Cardiac fibroblast (primary cell): Measurements from ENCODE around the gene CD226.
"Not testable (repeated sequence)": the region's sequence is repeated elsewhere in the genome, so short reads cannot be mapped to it uniquely, and the experiment has no call there.

Experiments used
- DNase-seq, 2 donors: peaks; one replicate each; pipeline versions ENCODE4 v3.0.0 to v3.0.0-alpha.2; 2010; ENCODE audit warnings: low read depth in 2 of 2
- H3K4me3 ChIP-seq, 2 donors: replicated peaks in 1 of 2; 1 replicate in 1 of 2; 2 replicates in 1 of 2; pipeline ENCODE4 v1.5.1; 2011; ENCODE audit warnings: low read depth in 2 of 2, low read length in 2 of 2, mild to moderate bottlenecking in 2 of 2, moderate library complexity in 1 of 2
- TF ChIP-seq, protein P1 (sequence below): IDR thresholded peaks from one replicate; pipeline ENCODE4 v1.5.1; 2011; ENCODE audit warnings: low read depth, mild to moderate bottlenecking, low read length, inconsistent platforms

Gene CD226

DNA sequence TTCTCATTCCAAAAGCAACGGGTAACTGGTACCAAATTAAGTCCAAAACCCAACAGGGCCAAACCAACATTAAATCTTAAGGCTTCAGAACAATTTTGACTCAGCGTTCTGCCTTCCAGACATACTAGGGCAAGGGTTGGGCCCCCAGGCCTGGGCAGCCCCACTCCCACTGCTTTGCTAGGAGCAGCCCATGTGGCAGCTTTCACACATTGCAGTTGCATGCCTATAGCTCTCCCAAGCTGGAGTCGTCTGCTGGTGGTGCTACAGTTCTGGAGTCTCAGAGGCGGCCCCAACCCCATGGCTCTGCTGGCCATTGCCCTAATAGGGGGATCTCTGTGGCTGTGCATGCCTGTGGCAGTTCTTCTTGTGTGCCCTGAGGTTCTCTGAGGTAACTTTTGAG lies 37.6 kb upstream of the CD226 start:
- no peak for DNase-seq
- H3K4me3 ChIP-seq, result no peak overlapping the region
- TF ChIP-seq, protein P1, sequence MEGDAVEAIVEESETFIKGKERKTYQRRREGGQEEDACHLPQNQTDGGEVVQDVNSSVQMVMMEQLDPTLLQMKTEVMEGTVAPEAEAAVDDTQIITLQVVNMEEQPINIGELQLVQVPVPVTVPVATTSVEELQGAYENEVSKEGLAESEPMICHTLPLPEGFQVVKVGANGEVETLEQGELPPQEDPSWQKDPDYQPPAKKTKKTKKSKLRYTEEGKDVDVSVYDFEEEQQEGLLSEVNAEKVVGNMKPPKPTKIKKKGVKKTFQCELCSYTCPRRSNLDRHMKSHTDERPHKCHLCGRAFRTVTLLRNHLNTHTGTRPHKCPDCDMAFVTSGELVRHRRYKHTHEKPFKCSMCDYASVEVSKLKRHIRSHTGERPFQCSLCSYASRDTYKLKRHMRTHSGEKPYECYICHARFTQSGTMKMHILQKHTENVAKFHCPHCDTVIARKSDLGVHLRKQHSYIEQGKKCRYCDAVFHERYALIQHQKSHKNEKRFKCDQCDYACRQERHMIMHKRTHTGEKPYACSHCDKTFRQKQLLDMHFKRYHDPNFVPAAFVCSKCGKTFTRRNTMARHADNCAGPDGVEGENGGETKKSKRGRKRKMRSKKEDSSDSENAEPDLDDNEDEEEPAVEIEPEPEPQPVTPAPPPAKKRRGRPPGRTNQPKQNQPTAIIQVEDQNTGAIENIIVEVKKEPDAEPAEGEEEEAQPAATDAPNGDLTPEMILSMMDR, result no peak

DNA sequence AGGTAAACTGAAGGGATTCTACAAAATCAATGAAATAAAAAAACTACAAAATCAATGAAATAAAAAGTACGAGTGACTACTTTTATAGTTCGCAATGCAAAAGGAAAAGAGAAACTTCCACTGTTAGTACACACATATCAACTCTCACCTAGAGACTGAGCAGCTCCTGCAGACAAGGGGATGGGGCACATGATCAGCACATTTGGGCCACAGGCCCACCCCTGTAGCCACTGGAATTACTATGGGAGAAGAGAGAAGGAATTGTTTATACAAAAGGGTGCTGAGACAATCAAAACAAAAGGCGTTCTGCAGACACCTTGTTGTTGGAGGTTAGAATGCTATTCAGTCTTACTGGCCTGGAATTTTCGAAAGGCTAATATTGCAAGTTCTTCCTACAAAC lies 34.7 kb upstream of the CD226 start:
- DNase-seq, result no peak
- no peak overlapping the region for H3K4me3 ChIP-seq
- TF ChIP-seq, protein P1, result no peak

DNA sequence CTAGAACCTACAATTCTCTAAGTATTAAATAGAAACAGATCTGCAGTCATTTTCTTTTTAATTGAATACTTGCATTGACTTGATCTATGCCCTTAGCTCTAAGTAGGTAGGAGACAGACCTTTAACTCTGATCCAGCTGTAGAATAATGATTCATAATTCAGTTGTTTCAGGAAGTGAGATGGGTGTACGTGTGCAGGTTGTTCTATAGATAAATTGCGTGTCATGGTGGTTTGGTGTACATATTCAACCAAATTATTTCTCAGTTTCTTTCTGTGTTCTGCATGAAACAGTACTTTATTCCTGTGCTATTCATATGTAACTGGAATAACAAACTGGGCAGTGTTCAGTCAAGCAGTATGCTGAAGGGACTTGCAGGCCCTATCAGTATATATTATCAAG lies 34.3 kb upstream of the CD226 start:
- DNase-seq, result no peak
- TF ChIP-seq, protein P1, result no peak
- H3K4me3 ChIP-seq, result no peak overlapping the region

DNA sequence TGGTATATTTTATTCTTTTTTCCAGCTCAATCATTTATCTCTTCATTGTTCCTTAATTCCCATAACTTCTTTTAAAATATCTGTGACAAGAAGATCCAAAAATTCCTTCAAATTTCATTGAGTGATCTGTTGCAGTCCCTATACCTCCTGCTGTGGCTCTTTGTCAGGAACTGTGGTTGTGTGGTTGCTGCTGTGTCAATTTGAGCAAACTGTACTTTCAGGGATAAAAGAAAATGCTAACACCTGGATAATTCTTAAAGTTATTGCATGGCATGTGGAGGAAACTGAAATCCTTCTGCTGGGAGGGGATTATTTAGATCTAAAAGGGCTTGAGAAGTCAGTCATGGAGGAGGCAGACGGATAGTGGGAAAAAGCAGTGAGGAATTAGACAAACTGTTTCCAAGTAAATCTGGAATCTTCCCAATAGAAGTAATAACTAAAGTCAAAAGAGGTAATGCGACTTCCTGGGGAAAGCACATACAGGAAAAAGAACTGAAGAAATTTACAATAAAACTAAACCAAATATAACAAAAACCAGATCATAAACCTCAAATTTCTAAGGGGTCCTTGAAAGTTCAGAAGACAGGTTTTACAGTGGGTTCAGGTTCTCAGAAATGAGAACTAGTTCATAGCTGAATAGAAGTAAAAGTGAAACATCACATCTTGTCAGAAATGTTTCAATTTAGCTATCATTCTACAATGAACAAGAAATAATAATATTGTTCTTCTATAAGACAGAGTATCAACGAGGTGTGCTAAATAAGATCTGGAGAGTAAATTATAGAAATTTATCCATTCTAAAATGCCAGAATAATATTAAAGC lies 33.5 kb upstream of the CD226 start:
- no peak for DNase-seq
- TF ChIP-seq, protein P1, result no peak
- H3K4me3 ChIP-seq, result no peak overlapping the region

DNA sequence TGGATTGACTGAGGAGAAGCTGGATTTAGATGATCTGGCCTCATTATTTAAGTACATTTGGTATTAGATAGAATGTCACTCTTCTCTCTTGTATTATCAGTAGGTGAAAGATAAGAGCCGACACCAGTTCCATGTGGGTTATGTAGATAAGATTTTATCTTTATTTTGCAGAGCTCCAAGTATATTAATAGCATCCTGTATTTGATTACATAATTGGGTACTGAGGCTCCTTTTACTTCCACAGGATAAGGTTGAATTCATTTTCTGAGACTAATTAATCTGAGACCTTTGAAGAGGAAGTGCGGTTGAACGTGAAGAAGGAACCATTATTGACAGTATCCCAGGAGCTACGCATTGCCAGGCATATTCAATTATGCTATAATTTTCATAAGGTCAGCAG lies 32.8 kb upstream of the CD226 start:
- TF ChIP-seq, protein P1, result no peak
- no peak overlapping the region for H3K4me3 ChIP-seq
- DNase-seq, result no peak

DNA sequence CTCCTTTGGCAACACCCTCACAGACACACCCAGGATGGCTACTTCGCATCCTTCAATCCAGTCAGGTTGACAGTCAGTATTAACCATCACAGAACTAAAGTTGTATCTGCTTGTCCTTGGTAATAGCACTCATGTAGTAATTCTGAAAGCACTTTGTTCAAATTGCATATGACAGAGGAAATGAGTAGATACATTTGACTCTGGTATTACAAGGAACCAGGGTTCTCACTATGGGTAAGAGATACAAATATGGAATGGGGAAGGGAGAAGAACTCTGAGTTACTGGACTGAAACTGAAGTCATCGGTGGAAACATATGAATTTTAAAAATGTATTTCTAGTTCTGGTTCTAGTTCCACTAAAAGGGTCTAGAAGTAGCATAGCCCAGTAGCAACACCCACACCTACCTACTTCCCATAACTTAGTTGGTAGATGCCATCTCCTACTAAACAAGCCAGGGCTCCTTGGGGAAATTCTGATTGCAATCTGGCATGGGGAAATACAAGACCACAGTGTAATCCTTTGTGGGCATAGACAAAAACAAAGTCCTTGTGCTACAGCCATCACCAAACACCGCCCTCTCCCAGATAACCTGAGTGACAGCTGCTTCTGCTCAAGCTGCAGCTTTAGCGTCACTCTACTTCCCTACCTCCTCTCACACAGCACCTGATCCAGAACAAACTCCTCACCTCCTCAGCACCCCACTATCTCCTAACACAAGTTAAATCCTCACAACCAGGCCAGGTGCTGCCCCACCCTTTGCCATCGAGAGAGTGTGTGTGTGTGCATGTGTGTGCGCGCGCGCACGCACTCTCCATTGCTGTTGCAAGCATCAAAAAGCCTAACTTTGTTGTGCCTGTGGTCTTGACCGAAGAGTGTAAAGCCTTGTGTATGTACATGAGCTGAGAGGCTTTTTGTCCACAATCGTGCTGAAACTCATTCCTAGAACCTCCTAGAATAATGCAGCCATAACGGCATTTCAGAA lies 31.4 kb upstream of the CD226 start:
- DNase-seq, result no peak
- TF ChIP-seq, protein P1, result no peak
- no peak overlapping the region for H3K4me3 ChIP-seq

DNA sequence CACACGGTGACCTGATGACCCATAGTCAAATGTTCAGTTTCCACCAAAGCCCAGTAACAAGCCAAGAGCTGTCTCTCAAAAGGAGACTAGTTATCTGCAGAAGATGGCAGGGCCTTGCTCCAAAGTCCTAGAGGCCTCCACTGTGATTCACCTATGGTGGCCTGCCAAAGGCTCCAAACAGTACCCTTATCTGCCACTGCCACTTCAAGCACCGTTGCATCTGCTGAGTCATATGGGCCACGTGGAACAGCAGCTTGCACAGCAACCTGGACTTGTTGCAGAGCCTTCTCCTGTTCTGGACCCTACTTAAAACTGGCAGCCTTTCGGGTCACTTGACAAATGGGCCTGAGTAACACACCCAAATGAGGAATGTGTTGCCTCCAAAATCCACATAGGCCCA lies 27.6 kb upstream of the CD226 start:
- not testable (repeated sequence) for DNase-seq, H3K4me3 ChIP-seq
